Left ventricle myocardium inferior (tissue), 1 donor: ENCODE results near the gene RIC8A. TPM values are rescaled to one million over a fixed set of nuclear protein-coding genes. Genes with fewer than 3 reads are reported as not detected.

Experiments
- DNase-seq: peaks from one replicate; pipeline ENCODE4 v3.0.0-alpha.2; 2020
- H3K27ac ChIP-seq: fragments of 200-600 bp; replicated peaks from 2 replicates; pipeline ENCODE4 v1.8.0; 2021
- H3K27me3 ChIP-seq: fragments of 200-600 bp; 2 replicates; pipeline ENCODE4 v1.8.0; 2021; ENCODE audit warnings: low read depth
- H3K36me3 ChIP-seq: fragments of 200-600 bp; 2 replicates; pipeline ENCODE4 v1.8.0; 2021
- H3K4me1 ChIP-seq: fragments of 200-600 bp; 2 replicates; pipeline ENCODE4 v1.8.0; 2021
- H3K4me3 ChIP-seq: fragments of 200-600 bp; 2 replicates; pipeline ENCODE4 v1.8.0; 2021; ENCODE audit warnings: mild to moderate bottlenecking, moderate library complexity
- H3K9me3 ChIP-seq: fragments of 200-600 bp; replicated peaks from 2 replicates; pipeline ENCODE4 v1.8.0; 2021
- CTCF ChIP-seq: fragments of 200-600 bp; IDR thresholded peaks from 2 replicates; pipeline ENCODE4 v1.8.0; 2021; ENCODE audit warnings: antibody characterized with exemption, mild to moderate bottlenecking, borderline replicate concordance
- intact Hi-C: fragments of 100-400 bp; cut with micrococcal nuclease; formaldehyde crosslinking; loops from one replicate; pipeline ENCODE4 v1.11.0; 2022
- total RNA-seq: library from RNA; stranded (reverse); fragmentation: NEBNext Ultra II Directional; extraction: Animal tissue kit (Norgen Biotek cat#: 25700); gene quantifications from one replicate; pipeline ENCODE4 v1.2.1, GENCODE V29; 2021
- donor health status: DM: no; HTN: yes; CAD: no; lungs with severe emphysema.

RIC8A gene
- total RNA-seq, 1 donor from 2014 or later, result 46.1 TPM

DNA sequence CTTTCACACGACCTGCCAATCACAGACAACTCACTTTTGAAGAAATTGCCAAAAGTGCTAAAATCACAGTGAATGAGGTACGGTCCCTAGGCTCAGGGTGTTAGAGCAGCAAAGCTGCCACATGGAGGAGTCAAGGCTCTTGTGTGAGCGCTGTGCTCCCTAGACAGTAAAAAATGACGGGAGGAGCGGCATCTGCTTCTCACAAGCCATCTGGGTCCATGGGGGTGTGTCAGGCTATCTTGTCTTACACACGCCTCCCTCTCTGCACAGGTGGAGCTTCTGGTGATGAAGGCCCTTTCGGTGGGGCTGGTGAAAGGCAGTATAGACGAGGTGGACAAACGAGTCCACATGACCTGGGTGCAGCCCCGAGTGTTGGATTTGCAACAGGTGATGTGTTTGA lies 44.0 kb downstream of the RIC8A start:
- peaks cover 75% of the 10 kb centered on the region for H3K36me3 ChIP-seq
- H3K27ac ChIP-seq, result no peak overlapping the region
- TF ChIP-seq CTCF, result no peak
- no peaks in the 10 kb centered on the region for H3K4me1 ChIP-seq
- intact Hi-C loops, result no loop called here
- H3K27me3 ChIP-seq, result no peaks in the 10 kb centered on the region
- DNase-seq, result no peak
- H3K9me3 ChIP-seq, result no peaks in the 10 kb centered on the region
- H3K4me3 ChIP-seq, result no peak overlapping the region

DNA sequence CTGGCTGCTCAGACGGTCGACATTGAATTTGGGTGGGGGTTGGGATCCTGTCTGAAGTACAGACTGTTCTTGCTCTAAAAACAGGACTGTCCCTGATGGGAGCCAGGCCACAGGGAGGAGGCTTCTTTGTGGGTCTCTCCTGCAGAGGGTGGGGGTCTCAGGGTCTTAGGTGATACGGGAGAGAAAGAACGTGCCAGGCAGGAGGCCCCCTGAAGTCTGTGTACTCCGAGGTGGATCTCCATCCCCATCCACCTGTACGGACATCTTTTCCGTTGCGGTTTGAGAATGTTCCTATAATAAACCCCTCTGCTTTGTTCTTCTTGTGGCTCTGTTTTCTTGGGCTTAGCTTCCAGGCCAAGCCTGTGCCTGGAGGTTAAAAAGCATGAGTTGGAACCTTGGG lies 45.2 kb downstream of the RIC8A start:
- no peaks in the 10 kb centered on the region for H3K4me1 ChIP-seq
- TF ChIP-seq CTCF, result no peak
- no peak overlapping the region for H3K27ac ChIP-seq
- no peaks in the 10 kb centered on the region for H3K27me3 ChIP-seq
- no peak overlapping the region for H3K4me3 ChIP-seq
- peaks cover 64% of the 10 kb centered on the region for H3K36me3 ChIP-seq
- DNase-seq, result no peak
- H3K9me3 ChIP-seq, result no peaks in the 10 kb centered on the region
- intact Hi-C loops, result no loop called here

- Histone ChIP-seq H3K4me3 (no peak overlapping the region), H3K4me1 (no peaks in the 10 kb centered on the region), H3K27ac (no peak overlapping the region), H3K36me3 (peaks cover 57% of the 10 kb centered on the region), H3K27me3 (no peaks in the 10 kb centered on the region), H3K9me3 (no peaks in the 10 kb centered on the region)
- TF ChIP-seq CTCF, result no peak
- DNase-seq, result no peak
- intact Hi-C loops, result no loop called here
Observed at GRCh38 chr11:253160-253885, 45.8 kb downstream of the RIC8A start.

DNA sequence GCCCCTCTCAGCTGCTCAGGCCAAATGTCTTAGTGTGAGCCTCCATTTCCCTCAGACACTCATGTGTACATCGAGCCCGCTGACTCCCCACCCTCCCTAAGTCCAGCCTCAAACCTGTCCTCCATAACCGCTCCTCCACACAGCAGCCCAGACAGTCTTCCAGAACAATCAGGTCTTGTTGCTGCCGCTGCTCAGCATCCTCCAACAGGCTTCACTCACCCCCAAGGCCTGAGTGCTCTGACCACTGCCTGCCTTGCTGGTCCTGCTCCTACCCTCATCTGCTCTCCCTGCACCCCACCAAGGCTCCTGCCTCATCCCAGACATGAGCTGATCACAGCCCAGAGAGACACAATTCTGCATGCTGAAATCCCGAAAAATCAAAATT lies 46.4 kb downstream of the RIC8A start:
- TF ChIP-seq CTCF, result no peak
- Histone ChIP-seq H3K4me3 (no peak overlapping the region), H3K9me3 (no peaks in the 10 kb centered on the region), H3K36me3 (peaks cover 52% of the 10 kb centered on the region), H3K27me3 (no peaks in the 10 kb centered on the region), H3K4me1 (no peaks in the 10 kb centered on the region), H3K27ac (no peak overlapping the region)
- intact Hi-C loops, result no loop called here
- no peak for DNase-seq

DNA sequence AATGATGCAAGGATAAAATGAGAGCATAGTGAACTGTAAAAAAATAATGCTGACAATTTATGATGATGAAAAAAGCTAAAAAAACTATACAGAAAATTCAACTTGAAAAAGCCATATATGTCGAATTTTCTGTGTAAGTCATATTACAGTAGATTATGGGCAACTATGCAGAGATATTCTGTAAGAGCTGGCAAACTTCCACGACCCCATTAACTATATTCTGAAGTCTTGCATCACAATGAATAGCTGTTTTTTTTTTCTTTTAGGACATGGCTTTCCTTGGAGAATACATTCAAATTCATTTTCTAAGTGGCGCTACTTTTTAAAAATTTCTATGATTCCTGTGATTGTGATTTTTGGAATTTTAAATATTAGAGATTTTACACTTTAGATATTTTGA lies 47.7 kb downstream of the RIC8A start:
- H3K4me3 ChIP-seq, result no peak overlapping the region
- peaks cover 39% of the 10 kb centered on the region for H3K36me3 ChIP-seq
- H3K4me1 ChIP-seq, result no peaks in the 10 kb centered on the region
- H3K27ac ChIP-seq, result no peak overlapping the region
- H3K27me3 ChIP-seq, result peaks cover 11% of the 10 kb centered on the region
- TF ChIP-seq CTCF, result no peak
- DNase-seq, result no peak
- no peaks in the 10 kb centered on the region for H3K9me3 ChIP-seq
- intact Hi-C loops, result no loop called here
